Skin epidermis (tissue), 12 donors: ENCODE data around the gene TRIM10.
A peak's percentile ranks its signal among the peaks of the same experiment; 100 is the strongest.

ENCODE experiments used
- H3K27ac ChIP-seq, 21 experiments: fragments of 200-600 bp; sonication (generic) in 11 of 21; one replicate each; pipeline ENCODE4 v1.5.0; 2020; ENCODE audit warnings: mild to moderate bottlenecking in 3 of 21, inconsistent platforms in 2 of 21, moderate library complexity in 2 of 21
- H3K4me3 ChIP-seq, 7 experiments: fragments of 200-600 bp; sonication (generic) in 2 of 7; one replicate each; pipeline ENCODE4 v1.5.0; 2020; ENCODE audit warnings: inconsistent platforms in 2 of 7, mild to moderate bottlenecking in 2 of 7, moderate library complexity in 1 of 7

TRIM10 gene, protein sequence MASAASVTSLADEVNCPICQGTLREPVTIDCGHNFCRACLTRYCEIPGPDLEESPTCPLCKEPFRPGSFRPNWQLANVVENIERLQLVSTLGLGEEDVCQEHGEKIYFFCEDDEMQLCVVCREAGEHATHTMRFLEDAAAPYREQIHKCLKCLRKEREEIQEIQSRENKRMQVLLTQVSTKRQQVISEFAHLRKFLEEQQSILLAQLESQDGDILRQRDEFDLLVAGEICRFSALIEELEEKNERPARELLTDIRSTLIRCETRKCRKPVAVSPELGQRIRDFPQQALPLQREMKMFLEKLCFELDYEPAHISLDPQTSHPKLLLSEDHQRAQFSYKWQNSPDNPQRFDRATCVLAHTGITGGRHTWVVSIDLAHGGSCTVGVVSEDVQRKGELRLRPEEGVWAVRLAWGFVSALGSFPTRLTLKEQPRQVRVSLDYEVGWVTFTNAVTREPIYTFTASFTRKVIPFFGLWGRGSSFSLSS

DNA sequence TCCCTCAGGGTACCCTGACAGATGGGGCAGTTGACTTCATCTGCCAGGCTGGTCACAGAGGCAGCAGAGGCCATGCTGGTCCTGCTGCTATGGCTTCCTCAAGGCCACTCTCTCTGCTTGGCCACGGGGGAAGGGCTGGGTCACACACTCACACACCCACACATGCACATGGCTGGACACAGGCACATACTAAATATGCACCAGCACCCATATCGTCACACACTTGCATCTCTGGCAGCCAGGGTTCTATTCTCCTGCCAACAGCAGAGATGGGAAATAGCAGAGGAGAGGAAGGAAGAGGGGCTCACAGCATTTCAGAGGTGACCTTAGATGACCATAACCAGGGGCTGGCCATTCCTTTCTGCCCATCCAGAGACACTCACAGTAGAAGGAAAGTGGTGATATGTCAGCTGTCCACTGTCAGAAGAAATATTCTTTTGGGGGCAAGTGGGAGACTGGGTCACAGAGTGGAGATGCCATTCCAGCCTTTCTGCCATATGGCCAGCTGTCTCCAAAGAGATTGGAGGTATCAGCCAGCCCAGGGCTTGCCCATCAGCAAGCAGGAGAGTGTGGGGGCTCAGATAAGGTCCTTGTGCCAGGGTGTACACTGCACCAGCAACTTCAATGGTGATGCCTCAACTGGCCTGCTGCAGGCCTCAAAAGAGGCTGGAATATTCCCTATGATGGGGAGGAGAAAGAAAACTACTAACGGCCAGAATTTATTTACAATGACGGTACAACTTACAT lies at the start of gene TRIM10:
TRIM10 (minus strand) TSS at position 427 of the 747 bp plus-strand sequence; CDS start at position 74, 353 bp downstream.
- no peak within 1 kb of the TSS for H3K27ac ChIP-seq
- no peak within 1 kb of the TSS for H3K4me3 ChIP-seq

DNA sequence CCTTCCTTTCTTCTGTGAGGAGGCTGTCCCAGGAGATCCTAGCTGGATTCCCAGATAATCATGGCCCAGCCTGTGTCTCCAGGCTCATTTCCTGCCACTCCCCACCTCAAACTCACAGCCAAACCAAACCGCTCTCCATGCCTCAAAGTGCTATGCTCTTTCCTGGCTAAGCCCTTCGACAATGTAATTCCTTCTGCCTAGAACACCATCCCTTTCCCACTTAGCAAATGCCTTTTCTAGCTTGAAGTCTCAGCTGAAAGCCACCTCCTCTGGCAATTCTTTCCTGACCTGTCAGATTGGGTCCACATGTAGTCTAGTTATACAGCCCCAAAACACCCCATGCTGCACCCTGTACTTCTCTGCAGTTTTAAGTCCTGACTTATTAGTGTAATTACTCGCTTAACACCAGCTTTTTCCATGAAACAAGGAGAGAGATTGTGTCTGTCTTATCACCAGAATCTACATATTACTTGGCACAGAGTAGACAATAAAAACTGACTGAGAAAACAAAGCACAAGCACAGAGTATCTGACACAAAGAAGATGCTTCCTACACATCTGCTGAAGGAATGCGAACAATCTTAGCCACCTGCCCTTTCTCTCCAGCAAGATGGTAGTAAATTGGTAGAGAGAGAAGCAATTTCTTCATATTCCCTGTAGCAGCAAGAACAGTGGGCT lies 46.7 kb upstream of the TRIM10 start:
- peak overlapping the region in 10 of 21 experiments; percentile 2 to 66 (median 14) for H3K27ac ChIP-seq
- H3K4me3 ChIP-seq: no peak overlapping the region

DNA sequence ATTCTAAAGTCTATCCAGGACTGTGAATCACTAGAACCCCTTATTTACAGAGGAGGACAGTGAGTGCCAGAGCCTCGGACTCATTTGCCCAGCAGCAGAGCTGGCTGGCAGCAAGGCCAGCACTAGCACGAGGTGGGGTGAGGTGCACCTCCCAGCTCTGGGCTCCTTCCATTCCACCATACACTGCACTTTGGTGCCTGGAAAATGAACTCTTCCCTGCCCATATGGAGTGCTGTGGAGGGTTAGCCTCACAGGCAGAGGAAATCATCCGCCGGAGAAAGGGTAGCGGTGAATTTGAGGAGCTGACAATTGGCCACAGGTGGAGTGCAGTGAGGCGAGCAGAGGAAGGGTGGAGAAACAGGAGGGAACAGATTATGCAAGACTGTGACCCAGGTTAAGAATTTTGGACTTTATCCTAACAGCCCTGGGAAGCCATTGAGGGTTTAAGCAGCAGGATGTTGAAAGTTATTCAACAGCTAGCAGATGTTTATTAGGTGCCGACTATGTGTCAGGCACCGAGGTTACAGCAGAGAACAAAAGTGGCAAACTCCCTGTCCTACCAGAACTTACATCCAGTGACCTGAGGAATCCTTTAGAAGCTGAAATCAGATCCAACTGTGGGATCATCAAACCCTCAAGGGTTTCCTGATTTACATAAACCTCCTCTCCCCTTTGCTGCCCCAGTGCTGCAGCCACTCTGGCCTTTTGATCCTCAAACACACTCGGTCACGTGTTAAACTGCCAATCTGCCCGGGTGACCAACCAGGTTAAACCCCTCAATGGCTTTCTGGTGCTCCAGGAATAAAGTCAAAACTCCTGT lies 46.0 kb upstream of the TRIM10 start:
- Histone ChIP-seq H3K4me3 (no peak overlapping the region), H3K27ac (peak overlapping the region in 10 of 21 experiments; percentile 2 to 66 (median 14))

DNA sequence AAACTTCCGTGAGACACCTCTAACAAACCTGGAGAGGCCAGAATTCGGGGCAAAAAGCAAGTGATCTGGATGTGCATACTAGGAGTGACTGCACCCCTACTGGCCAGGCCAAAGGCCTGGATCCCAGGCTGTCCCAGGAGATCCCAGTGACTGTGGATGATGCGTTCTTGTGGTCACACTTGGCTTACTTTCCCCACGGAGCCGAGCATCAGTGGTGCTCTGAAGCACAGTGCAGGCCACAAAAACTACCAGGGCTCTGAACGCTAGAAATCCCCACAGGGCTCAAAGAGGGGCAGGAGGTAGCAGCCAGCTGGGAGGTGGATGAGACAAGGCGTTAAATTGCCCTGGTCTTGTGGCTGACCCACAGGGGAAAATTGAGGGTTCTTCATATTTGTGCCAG lies 45.1 kb upstream of the TRIM10 start:
- H3K27ac ChIP-seq: peak overlapping the region in 1 of 21 experiments; percentile 19

DNA sequence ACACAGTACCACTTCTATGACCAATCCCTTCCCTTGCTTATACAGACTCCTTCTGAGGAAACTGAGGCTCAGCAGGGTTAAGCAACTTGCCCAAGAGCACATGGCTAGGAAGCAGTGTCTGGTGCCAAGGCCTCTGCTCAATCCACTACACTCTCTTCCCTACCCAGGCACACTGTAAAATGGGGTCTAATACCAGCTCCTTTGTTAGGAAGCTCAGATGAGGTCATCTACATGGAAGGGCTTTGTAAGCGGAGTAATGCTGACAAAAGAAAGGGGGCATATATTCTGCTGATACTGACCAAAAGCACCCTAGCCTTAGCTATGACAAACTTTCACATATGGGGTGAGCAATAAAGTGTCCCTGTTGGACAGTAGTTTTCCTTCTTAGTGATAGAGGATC lies 43.1 kb upstream of the TRIM10 start:
- no peak overlapping the region for H3K4me3 ChIP-seq
- no peak overlapping the region for H3K27ac ChIP-seq

More for the DNA sequence above, 45.1 kb upstream of the TRIM10 start:
- no peak overlapping the region for H3K4me3 ChIP-seq

DNA sequence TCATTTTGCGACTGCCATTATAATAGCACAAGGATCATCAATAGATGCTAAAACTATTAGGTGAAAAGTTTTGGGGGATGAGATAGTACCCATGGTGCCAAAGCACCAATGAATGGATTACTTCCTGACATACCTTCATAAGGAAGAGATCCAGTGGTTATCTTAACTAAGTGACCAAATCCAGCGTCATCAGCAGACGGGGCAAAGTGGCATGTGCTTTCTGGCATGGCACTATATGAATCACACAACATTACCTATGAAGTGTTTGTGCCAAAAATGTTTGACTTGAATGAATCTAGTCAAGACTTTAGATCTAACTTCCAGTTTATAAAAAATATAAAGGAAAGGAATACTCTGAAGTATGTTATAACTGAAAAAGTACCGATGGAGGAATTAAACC lies 41.4 kb upstream of the TRIM10 start:
- no peak overlapping the region for H3K4me3 ChIP-seq
- H3K27ac ChIP-seq: peak overlapping the region in 1 of 21 experiments; percentile 14

DNA sequence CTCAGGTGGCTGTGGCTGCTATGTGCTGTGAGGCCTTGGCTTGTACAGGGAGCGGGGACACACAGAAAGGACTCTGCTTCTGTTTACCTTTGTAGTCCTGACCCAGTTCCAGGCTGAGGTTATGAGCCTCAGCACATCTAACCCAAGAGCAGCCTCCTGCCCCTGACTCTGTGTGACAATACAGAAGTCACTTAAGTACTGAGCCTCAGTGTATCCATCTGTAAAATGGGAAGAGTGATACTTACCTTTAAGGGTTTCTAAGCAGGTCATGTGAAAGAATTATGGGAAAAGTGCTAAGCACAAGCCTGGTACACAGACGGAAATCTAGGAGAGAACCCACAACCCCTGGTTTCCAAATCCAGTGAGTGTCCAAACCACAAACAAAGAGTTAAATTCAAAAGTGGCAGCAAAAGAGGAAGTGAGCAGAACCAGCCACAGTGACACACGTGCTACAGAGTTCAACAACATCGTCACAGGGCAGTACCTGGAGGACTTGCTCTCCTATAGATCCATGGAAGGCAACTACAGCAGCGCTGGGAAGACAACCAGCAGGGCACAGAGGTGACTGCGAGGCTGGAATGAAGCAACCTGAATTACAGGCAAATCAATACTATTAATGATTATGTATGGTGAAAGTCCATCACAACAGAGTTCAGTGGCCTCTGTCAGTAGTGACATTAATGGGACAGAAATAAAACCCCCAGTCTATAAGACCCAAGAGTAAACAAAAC lies 39.7 kb upstream of the TRIM10 start:
- no peak overlapping the region for H3K27ac ChIP-seq

DNA sequence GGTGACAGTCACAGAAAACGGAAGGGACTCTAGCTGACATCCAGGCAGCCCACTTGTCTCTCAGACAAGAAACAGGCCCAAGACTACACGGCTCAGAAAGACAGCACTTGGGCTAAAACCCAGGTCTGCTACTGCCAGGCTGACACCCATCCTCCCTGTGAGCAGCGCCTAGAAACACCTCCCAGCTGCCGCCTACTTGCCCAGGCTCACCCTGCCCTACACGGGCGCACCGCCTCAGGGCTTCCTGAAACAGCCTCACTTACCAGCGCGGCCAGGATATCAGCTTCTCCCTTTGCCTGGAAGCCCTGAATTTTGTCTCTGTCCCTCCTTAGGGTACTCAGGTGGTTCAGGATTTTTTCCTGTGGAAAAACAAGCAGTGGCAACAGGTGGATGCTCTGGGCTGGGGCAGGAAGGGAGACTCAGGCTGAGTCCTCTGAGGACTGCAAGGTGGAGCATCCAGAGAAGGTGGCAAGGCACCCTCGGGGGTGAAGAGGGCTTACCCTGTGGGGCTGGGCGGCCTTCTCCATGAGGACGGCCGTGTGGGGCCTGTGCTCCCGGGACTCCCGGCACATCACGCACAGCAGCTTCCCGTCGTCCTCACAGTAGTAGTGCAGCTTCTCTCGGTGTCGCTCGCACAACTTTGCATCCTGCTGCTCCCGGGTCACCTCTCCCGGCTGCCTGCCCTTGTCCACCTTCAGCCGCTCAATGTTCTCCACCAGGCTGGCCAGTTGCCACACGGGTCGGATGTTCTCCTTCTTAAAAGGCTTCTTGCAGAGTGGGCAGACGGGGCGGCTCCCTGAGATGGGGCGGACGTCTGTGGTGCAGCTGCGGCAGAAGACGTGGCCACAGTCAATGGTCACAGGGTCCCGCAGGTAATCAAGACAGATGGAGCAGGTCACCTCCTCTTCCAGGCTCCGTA lies 37.4 kb upstream of the TRIM10 start:
- Histone ChIP-seq H3K4me3 (no peak overlapping the region), H3K27ac (no peak overlapping the region)

More for the DNA sequence above, 39.7 kb upstream of the TRIM10 start:
- H3K4me3 ChIP-seq: no peak overlapping the region

DNA sequence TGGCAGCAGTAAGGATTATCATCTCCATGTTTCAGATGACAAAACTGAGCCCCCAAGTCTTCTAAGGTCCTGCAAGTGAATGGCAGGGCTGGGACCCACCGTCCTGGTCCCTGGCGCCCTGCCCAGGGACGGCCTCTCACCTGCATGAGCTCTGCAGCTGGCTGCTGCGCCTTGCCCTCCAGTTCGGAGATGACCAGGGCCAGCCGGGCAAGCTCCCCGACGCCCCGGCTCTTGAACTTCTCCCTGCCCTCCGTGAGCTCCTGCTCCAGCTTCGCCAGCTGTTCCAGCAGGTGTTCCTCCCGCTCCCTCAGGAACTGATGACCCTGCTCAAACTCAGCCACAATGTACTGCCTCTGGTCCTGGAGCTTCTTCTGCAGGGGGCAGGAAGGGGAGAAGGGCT lies 35.4 kb upstream of the TRIM10 start:
- no peak overlapping the region for H3K27ac ChIP-seq

DNA sequence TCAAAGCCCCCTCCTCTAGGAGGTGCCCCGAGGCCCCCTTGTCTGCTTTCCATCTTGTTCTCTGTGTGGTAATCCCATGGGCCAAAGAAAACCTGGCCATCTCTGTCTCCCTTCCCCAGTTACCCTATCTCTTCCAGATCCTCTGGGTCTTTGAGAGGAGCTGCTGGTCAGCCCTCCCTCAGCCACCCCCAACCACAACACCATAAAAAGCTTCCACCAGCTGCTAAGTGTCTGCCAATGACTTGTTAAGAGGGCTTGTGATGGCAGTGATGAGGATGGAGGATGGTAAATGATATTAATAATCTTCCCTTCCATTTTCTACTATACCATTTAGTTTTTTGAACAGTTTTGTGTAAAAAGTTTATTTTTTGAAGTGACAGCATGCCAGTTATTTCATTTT lies 34.9 kb upstream of the TRIM10 start:
- Histone ChIP-seq H3K27ac (no peak overlapping the region), H3K4me3 (no peak overlapping the region)

More for the DNA sequence above, 35.4 kb upstream of the TRIM10 start:
- no peak overlapping the region for H3K4me3 ChIP-seq

DNA sequence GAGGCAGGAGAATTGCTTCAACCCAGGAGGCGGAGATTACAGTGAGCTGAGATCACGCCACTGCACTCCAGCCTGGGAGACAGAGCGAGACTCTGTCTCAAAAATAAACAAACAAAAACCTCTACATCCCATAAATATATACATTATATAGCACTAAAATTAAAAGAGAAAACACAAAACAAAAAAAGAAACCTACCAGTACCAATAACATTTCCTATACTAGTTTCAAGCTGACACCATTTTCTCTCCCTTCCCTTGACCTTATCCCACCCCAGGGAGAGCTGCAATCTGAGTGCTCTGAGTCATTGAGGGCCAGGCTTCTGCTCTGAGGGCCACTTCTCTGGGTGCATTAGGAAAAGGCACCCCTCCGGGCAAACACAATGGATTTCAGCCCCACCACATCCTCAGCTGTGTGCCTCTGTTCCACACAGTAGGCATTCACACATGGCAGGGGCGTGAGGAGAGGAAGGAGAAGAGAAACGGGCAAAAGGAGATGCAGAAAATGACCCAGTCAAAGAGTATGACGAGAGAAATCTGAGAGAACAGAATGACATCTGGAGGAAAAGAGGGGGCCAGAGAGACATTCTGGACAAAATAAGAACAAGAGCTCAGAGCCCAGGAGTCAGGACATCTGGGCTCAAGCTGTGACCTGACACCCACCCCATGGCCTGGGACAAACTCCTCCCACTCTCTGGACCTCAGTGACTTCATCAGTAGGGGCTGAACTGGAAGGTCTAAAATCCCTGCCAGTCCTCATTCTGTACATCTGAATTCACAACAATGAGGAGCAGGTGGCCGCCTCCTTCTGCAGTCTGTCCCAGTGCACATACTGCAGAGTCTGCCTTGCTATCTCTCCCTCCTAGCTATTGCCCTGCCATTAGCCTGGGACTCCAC lies 34.0 kb upstream of the TRIM10 start:
- H3K27ac ChIP-seq: no peak overlapping the region
- no peak overlapping the region for H3K4me3 ChIP-seq

DNA sequence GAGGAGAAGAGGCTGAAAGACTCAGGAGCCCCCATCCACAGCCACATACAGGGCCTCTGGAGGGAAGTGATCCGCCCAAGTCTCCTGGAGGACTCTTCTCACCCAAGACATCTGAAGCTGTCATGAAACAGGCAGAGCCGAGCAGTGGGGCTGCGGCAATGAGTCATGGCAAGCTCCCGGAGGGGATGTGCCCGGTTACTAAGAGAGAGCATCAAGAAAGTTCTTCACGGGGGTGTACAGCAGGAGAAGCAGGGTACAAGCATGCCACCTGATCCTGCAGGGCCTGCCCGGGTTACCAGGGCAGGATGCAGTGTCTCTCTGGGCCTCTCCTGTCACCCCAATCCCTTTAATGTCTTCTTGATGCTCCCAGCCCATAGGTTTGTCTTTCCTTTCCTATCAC lies 31.1 kb upstream of the TRIM10 start:
- Histone ChIP-seq H3K27ac (no peak overlapping the region), H3K4me3 (no peak overlapping the region)

DNA sequence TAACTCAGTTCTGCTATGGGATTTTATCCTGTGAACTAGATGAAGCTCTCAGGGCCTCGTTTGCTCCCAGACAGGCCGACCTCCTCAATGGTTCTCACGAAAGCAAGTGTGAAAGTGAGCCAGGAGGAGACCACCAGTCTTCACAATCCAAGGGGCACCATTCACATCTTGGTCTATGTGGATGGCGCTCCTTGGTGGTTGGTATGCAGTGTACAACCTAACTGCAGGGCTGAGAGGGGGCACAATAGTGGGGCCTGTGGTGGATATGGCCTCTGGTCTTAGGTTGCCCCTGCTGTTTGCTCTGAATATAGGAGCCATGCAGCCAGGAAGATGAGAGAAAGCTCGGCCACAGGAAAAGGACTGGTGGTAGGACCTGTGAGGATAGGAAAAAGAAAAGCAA lies 27.5 kb upstream of the TRIM10 start:
- Histone ChIP-seq H3K27ac (no peak overlapping the region), H3K4me3 (no peak overlapping the region)

DNA sequence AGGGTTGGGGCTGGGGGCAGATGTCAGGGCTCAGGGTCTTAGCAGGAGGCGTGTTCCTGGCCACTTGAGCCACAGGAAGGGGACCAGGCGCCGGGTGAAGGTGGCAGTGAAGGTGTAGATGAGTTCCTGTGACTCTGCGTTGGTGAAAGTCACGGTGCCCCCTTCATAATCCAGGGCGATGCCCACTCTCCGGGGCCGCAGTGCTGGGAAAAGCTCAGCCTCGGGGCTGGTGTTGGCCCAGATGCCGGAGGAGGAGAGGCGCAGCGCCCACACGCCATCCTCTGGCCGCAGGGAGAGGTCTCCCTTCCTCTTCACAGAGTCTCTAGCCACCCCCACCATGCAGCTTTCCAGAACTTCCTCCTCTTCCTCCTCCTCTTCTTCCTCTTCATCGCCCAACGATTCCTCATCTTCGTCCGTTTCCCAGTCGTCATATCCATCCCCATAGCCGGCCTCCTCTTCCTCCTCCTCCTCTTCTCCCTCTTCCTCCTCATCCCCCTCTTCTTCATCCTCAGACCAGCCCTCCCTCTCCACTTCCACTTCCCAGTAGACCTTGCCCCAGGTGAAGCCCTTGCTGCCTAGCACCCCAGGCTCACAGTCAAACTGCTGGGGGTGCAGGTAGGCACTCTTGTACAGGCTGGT lies 25.0 kb upstream of the TRIM10 start:
- H3K4me3 ChIP-seq: no peak overlapping the region
- no peak overlapping the region for H3K27ac ChIP-seq

DNA sequence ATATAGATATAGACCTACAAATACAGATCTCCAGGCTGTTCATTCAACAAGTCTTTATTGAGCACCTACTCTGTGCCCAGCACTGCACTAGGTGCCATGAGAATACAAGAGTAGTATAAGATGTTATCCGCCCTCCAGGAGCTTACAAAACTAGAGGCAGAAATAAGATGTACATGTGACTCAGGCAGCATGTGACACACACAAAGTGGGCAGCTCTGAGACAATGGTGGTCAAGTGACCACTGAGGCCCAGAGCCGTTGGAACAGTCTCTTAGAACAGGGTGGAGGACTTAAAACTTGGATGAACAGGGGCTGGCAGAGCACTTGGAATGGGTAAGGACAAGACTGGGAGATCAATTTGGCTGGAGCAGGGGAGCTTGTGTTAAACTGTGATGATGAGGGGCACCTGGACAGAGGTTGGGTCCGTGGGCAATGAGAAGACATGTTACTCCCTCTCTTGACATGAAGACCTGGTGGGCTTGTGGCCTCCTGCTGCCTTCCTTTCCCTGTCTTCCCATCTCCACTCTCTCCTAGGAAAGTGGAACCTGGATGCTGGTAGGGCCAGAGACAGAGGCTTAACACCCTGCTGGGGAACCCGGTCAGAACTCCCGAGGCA lies 23.5 kb upstream of the TRIM10 start:
- Histone ChIP-seq H3K27ac (no peak overlapping the region), H3K4me3 (no peak overlapping the region)

DNA sequence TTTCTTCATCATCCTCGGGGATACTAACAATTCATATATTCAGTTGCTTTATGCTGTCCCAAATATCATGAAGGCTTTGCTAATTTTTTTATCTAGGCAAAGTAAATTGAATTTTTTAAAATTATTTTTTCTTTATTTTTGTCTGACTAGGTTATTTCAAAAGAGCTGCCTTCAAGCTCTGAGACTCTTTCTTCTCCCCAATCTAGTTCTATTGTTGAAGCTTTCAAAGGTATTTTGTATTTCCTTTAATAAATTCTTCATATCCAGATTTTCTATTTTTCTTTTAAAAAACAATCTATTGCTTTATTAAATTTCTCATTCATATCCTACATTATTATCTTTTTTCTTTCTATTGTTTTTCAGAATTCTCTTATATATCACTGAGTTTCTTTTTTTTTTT lies 19.1 kb upstream of the TRIM10 start:
- Histone ChIP-seq H3K4me3 (no peak overlapping the region), H3K27ac (no peak overlapping the region)
